22Rv1 (cell line): ENCODE results near the gene FAM193B.

Experiments used
- ZFX ChIP-seq: fragments of 450-650 bp; IDR thresholded peaks from 2 replicates; pipeline ENCODE4 v1.6.1; 2017; ENCODE audit warnings: antibody characterized with exemption, borderline replicate concordance
- TF ChIP-seq, protein P1 (sequence below): fragments of 450-650 bp; IDR thresholded peaks from 2 replicates; pipeline ENCODE4 v1.5.1; 2017; ENCODE audit warnings: mild to moderate bottlenecking

GRCh38 chr5:177592905-177593304 lies 38.5 kb upstream of the FAM193B start:
- TF ChIP-seq, protein P1, sequence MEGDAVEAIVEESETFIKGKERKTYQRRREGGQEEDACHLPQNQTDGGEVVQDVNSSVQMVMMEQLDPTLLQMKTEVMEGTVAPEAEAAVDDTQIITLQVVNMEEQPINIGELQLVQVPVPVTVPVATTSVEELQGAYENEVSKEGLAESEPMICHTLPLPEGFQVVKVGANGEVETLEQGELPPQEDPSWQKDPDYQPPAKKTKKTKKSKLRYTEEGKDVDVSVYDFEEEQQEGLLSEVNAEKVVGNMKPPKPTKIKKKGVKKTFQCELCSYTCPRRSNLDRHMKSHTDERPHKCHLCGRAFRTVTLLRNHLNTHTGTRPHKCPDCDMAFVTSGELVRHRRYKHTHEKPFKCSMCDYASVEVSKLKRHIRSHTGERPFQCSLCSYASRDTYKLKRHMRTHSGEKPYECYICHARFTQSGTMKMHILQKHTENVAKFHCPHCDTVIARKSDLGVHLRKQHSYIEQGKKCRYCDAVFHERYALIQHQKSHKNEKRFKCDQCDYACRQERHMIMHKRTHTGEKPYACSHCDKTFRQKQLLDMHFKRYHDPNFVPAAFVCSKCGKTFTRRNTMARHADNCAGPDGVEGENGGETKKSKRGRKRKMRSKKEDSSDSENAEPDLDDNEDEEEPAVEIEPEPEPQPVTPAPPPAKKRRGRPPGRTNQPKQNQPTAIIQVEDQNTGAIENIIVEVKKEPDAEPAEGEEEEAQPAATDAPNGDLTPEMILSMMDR, result no peak
- TF ChIP-seq ZFX, result no peak
